ENCODE results near the gene IRX2.

IRX2 gene

GRCh38 chr5:2722901-2723300 lies 28.6 kb downstream of the IRX2 start:
- Histone ChIP-seq H3K27me3 (peaks cover 0 to 26% of the 10 kb centered on the region in 2 donors), H3K36me3 (no peaks in the 10 kb centered on the region), H3K4me3 (no peak overlapping the region), H3K9me3 (no peaks in the 10 kb centered on the region), H3K4me1 (no peaks in the 10 kb centered on the region), H3K27ac (no peak overlapping the region)
- intact Hi-C loops (cut with DNase I; ENCODE audit: low total_unique reads), result no loop called here
- no peak for DNase-seq
- TF ChIP-seq, protein P1, sequence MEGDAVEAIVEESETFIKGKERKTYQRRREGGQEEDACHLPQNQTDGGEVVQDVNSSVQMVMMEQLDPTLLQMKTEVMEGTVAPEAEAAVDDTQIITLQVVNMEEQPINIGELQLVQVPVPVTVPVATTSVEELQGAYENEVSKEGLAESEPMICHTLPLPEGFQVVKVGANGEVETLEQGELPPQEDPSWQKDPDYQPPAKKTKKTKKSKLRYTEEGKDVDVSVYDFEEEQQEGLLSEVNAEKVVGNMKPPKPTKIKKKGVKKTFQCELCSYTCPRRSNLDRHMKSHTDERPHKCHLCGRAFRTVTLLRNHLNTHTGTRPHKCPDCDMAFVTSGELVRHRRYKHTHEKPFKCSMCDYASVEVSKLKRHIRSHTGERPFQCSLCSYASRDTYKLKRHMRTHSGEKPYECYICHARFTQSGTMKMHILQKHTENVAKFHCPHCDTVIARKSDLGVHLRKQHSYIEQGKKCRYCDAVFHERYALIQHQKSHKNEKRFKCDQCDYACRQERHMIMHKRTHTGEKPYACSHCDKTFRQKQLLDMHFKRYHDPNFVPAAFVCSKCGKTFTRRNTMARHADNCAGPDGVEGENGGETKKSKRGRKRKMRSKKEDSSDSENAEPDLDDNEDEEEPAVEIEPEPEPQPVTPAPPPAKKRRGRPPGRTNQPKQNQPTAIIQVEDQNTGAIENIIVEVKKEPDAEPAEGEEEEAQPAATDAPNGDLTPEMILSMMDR (IDR thresholded peaks at IDR 0.05), result no peak

DNA sequence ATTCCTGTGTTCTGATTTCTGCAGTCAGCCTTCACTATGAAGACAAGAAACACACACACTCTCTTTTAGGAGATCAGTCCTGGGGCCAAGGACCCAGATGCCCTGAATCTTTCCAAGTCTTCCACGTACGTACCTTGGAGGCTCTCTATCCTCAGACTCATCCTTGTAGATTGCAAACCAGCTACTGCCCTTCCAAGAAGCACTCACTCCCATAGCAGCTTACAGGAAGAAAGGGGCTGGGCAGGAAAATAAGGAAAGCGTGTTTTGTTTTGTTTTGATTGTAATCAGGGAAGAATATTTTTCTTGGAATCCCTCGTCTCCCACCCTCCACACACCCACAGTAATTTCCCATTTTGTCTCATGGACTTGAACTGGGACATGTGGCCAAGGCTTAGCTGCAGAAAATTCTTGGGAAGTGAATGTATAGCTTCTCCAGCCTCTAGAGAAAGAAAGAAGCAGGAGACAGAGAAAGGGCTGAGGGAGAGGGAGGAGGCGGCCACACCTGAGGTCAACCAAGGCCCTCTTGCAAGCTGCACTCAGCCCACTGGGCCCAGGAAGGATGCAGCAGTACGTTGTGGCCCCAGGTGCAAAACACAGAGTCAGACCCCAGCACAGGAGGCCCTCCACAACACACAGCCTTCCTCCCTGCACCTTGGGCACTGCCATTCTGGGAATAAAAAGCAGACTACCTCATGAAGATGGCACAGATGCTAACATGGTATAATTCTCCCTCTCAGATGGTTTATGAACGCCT lies 29.9 kb downstream of the IRX2 start:
- no peak overlapping the region for H3K27ac ChIP-seq
- H3K4me3 ChIP-seq, result no peak overlapping the region
- H3K4me1 ChIP-seq, result no peaks in the 10 kb centered on the region
- no peak for DNase-seq
- no peaks in the 10 kb centered on the region for H3K9me3 ChIP-seq
- TF ChIP-seq, protein P1 (IDR thresholded peaks at IDR 0.05), result no peak
- intact Hi-C loops (cut with DNase I; ENCODE audit: low total_unique reads), result no loop called here
- no peaks in the 10 kb centered on the region for H3K36me3 ChIP-seq
- H3K27me3 ChIP-seq, result peaks cover 0 to 20% of the 10 kb centered on the region in 2 donors

GRCh38 chr5:2719332-2719731 lies 32.1 kb downstream of the IRX2 start:
- DNase-seq, result no peak
- Histone ChIP-seq H3K27me3 (peaks cover 0 to 22% of the 10 kb centered on the region in 2 donors), H3K36me3 (no peaks in the 10 kb centered on the region), H3K4me1 (no peaks in the 10 kb centered on the region), H3K27ac (no peak overlapping the region), H3K4me3 (no peak overlapping the region), H3K9me3 (no peaks in the 10 kb centered on the region)
- TF ChIP-seq, protein P1 (IDR thresholded peaks at IDR 0.05), result no peak
- intact Hi-C loops (cut with DNase I; ENCODE audit: low total_unique reads), result no loop called here

DNA sequence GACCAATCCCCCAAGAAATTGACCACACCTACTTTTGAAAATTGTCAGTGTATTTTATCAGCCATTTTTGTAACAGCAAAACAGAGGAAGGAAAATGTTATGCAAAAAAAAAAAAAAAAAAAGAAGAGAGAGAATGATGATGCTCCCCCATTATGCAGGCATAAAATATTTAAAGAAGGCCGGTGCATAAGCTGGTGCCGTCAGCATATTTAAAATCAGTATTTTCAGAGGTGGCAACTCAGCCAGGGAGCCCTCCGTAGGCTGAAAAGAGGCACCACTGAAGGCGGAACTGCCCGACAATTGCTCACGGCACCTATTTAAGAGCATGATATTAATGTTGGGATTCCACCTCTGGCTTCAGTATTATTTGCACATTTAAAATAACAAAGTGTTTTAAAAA lies 33.4 kb downstream of the IRX2 start:
- DNase-seq, result no peak
- no peaks in the 10 kb centered on the region for H3K4me1 ChIP-seq
- H3K27ac ChIP-seq, result no peak overlapping the region
- H3K4me3 ChIP-seq, result no peak overlapping the region
- H3K9me3 ChIP-seq, result no peaks in the 10 kb centered on the region
- TF ChIP-seq, protein P1 (IDR thresholded peaks at IDR 0.05), result no peak
- no peaks in the 10 kb centered on the region for H3K36me3 ChIP-seq
- intact Hi-C loops (cut with DNase I; ENCODE audit: low total_unique reads), result no loop called here
- H3K27me3 ChIP-seq, result peaks cover 0 to 18% of the 10 kb centered on the region in 2 donors

- TF ChIP-seq, protein P1 (IDR thresholded peaks at IDR 0.05), result no peak
- Histone ChIP-seq H3K4me3 (no peak overlapping the region), H3K4me1 (no peaks in the 10 kb centered on the region), H3K27ac (no peak overlapping the region), H3K27me3 (peaks cover 0 to 22% of the 10 kb centered on the region in 2 donors), H3K36me3 (no peaks in the 10 kb centered on the region), H3K9me3 (no peaks in the 10 kb centered on the region)
- intact Hi-C loops (cut with DNase I; ENCODE audit: low total_unique reads), result no loop called here
- DNase-seq, result no peak
Measured at GRCh38 chr5:2715856-2716255, 35.6 kb downstream of the IRX2 start.
